ENCODE results near the gene LTA4H.

GRCh38 chr12:95975491-95975890 is 59.9 kb downstream of the LTA4H start:
- TF ChIP-seq, protein P1, sequence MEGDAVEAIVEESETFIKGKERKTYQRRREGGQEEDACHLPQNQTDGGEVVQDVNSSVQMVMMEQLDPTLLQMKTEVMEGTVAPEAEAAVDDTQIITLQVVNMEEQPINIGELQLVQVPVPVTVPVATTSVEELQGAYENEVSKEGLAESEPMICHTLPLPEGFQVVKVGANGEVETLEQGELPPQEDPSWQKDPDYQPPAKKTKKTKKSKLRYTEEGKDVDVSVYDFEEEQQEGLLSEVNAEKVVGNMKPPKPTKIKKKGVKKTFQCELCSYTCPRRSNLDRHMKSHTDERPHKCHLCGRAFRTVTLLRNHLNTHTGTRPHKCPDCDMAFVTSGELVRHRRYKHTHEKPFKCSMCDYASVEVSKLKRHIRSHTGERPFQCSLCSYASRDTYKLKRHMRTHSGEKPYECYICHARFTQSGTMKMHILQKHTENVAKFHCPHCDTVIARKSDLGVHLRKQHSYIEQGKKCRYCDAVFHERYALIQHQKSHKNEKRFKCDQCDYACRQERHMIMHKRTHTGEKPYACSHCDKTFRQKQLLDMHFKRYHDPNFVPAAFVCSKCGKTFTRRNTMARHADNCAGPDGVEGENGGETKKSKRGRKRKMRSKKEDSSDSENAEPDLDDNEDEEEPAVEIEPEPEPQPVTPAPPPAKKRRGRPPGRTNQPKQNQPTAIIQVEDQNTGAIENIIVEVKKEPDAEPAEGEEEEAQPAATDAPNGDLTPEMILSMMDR (IDR thresholded peaks at IDR 0.05), result no peak
- TF ChIP-seq EZH2 (IDR thresholded peaks at IDR 0.05), result no peak
